Panc1 (cell line): ENCODE results near the gene SLC5A8.

Experiments used
- CTCF ChIP-seq: fragments of 450-650 bp; IDR thresholded peaks from 2 replicates; pipeline ENCODE4 v1.5.1; 2017; ENCODE audit warnings: mild to moderate bottlenecking
- POLR2AphosphoS5 ChIP-seq: IDR thresholded peaks from 2 replicates; pipeline ENCODE4 v1.6.1; 2012; ENCODE audit warnings: mild to moderate bottlenecking, low read depth, low read length, moderate library complexity
- TF ChIP-seq, protein P1 (sequence below), 2 experiments: IDR thresholded peaks; 2 replicates each; pipeline ENCODE4 v1.6.1; 2011 to 2012; ENCODE audit warnings: low read depth in 2 of 2, control low read depth in 1 of 2, low read length in 1 of 2, mild to moderate bottlenecking in 1 of 2, moderate library complexity in 1 of 2; ENCODE audit not compliant: insufficient read depth in 1 of 2

DNA sequence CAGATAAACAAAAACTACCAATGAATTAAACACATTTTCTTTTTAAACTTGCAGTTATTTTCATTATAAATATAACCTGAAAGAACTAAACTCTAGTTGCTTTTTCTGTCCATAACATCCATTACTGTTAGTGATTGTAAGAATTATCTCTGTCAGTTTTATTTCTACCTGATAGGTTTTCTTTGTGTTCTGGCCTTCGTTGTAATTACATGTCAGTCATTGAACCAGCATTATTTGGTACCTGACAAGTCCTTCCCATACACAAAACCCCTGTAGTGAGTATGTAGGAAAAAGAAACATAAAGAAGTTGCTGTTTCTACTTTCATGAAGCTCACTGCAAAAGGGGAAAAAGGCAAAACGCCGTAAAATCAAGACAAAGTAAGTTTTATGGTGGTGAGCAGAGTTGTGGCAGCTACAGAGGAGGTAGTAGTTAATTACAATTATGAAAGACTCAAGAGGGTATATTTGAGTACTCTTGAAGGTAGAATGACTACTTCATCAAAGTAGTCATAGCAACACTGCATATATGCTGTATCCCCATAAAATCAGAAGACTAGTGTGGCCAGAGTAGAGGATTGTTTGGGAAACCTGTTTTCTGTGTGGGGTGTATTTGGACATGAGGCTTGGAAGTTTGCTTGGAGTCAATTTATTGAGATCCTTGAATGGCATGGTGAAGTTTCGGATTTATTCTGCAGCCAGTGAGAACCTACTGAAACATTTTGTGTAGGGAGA lies 102.8 kb downstream of the SLC5A8 start:
- no peak for TF ChIP-seq CTCF
- TF ChIP-seq POLR2AphosphoS5, result no peak
- TF ChIP-seq, protein P1, sequence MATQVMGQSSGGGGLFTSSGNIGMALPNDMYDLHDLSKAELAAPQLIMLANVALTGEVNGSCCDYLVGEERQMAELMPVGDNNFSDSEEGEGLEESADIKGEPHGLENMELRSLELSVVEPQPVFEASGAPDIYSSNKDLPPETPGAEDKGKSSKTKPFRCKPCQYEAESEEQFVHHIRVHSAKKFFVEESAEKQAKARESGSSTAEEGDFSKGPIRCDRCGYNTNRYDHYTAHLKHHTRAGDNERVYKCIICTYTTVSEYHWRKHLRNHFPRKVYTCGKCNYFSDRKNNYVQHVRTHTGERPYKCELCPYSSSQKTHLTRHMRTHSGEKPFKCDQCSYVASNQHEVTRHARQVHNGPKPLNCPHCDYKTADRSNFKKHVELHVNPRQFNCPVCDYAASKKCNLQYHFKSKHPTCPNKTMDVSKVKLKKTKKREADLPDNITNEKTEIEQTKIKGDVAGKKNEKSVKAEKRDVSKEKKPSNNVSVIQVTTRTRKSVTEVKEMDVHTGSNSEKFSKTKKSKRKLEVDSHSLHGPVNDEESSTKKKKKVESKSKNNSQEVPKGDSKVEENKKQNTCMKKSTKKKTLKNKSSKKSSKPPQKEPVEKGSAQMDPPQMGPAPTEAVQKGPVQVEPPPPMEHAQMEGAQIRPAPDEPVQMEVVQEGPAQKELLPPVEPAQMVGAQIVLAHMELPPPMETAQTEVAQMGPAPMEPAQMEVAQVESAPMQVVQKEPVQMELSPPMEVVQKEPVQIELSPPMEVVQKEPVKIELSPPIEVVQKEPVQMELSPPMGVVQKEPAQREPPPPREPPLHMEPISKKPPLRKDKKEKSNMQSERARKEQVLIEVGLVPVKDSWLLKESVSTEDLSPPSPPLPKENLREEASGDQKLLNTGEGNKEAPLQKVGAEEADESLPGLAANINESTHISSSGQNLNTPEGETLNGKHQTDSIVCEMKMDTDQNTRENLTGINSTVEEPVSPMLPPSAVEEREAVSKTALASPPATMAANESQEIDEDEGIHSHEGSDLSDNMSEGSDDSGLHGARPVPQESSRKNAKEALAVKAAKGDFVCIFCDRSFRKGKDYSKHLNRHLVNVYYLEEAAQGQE (IDR thresholded peaks at IDR 0.05; ENCODE audit: insufficient read depth in 1 of 2, low read depth in 2 of 2, low read length in 1 of 2), result no peak
